Effector memory CD8-positive, alpha-beta T cell (primary cell): ENCODE data around the gene PDE4B.
"Not testable (repeated sequence)": the region's sequence is repeated elsewhere in the genome, so short reads cannot be mapped to it uniquely, and the experiment has no call there.

Experiments
- ATAC-seq: fragments of 150-1000 bp; cut with Tn5 transposase; replicated peaks from 2 replicates; pipeline ENCODE4 v1.10.0; 2021; ENCODE audit warnings: mild to moderate bottlenecking, moderate library complexity
- DNase-seq, 3 experiments: peaks; one replicate each; pipeline ENCODE4 v3.0.0; 2021
- H3K27ac Mint-ChIP-seq, 2 donors: one replicate each; pipeline ENCODE4 v1.8.0; 2022; ENCODE audit warnings: mild to moderate bottlenecking in 2 of 2, mixed read lengths in 2 of 2, moderate library complexity in 2 of 2
- H3K27me3 Mint-ChIP-seq, 2 donors: one replicate each; pipeline ENCODE4 v1.8.0; 2022; ENCODE audit warnings: mixed read lengths in 2 of 2
- H3K36me3 Mint-ChIP-seq: one replicate; pipeline ENCODE4 v1.8.0; 2022; ENCODE audit warnings: mild to moderate bottlenecking, moderate library complexity, mixed read lengths; ENCODE audit not compliant: insufficient read depth
- H3K4me1 Mint-ChIP-seq, 2 donors: one replicate each; pipeline ENCODE4 v1.8.0; 2022; ENCODE audit warnings: low read depth in 2 of 2, mixed read lengths in 2 of 2
- H3K4me3 Mint-ChIP-seq, 2 donors: one replicate each; pipeline ENCODE4 v1.8.0; 2022; ENCODE audit warnings: mild to moderate bottlenecking in 2 of 2, mixed read lengths in 2 of 2, moderate library complexity in 2 of 2
- H3K9me3 Mint-ChIP-seq, 2 donors: one replicate each; pipeline ENCODE4 v1.8.0; 2022; ENCODE audit warnings: mixed read lengths in 2 of 2

PDE4B gene

DNA sequence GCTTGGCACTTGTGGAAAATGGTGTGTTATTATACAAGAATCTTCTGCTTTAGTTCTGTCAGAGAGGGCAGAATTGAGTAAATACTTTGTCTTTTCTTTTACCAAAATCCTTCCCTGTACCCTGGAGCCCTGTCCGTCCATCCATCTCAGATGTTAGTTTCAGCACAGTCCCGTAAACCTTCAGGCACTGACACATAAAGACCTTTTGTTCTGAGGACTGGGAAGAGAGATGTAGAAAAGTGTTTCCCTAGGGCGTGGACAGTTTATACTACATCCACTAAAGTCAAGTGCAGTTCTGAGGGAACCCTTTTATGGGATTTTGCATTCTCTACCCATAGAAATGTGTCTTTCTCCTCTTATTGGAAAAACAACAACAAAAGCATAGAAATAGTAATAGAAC lies 162.4 kb downstream of the PDE4B start:
- no peak overlapping the region for H3K27ac Mint-ChIP-seq
- H3K9me3 Mint-ChIP-seq = no peaks in the 10 kb centered on the region
- ATAC-seq = no peak
- peaks cover 0 to 7% of the 10 kb centered on the region in 2 donors for H3K27me3 Mint-ChIP-seq
- no peak overlapping the region for H3K4me3 Mint-ChIP-seq
- H3K36me3 Mint-ChIP-seq = no peaks in the 10 kb centered on the region
- DNase-seq = no peak
- H3K4me1 Mint-ChIP-seq = no peaks in the 10 kb centered on the region

DNA sequence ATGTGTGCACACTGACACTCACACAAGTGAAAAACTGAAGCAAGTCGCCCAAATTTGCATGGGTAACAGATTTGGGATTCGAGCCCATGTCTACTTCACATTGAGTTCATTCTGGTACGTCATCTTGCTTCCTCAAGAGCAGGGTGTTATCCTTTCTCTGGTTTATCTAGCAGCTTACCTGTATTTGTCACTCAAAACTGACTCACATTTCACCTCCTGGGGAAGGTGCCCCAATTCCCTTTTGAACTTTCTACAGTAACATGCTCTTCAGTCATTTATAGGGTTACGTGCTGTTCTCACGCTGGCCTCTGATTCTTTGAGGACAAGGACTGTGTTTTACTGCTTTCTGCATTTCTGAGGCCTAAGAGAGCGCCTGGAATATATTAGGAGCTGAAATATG lies 162.8 kb downstream of the PDE4B start:
- Mint-ChIP-seq H3K27me3 (peaks cover 0 to 3% of the 10 kb centered on the region in 2 donors), H3K27ac (peak overlapping the region in 1 of 2 donors; percentile 27), H3K4me1 (no peaks in the 10 kb centered on the region), H3K9me3 (no peaks in the 10 kb centered on the region), H3K36me3 (no peaks in the 10 kb centered on the region), H3K4me3 (no peak overlapping the region)
- ATAC-seq (no peak), DNase-seq (no peak)

DNA sequence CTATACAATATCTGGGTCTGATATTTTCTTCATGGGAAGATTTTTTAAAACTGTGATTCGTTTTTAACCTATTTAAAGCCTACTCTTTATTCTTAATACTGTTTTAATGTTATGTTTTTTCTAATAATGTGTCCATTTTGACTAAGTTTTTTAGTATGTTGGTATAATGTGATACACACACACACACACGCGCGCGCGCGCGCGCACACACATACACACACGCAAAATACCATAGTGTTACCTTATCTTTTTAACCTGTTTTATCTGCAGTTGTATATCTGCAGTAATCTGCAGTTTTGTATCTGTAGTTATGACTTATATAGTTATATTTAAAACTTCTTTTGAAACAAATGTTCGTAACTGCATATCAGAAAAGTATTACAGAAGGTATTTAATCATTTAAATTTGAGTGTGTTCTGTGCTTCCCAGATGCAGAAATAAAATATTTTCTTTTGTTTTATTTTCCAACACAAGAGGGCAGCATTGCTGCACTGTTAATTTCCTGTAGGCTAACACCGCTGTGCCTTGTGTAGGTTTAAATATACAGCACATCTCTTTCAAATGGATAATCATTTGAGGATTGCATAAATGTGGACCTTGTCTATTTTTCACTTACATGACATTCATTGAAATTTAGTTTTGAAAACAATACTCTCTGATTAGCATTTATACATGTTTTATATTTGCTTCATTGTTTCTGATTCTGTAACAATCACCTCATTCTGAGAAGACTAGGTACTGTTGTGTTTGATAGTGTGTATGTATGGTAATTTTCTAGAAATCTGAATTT lies 166.1 kb downstream of the PDE4B start:
- no peaks in the 10 kb centered on the region for H3K36me3 Mint-ChIP-seq
- no peak overlapping the region for H3K4me3 Mint-ChIP-seq
- no peak overlapping the region for H3K27ac Mint-ChIP-seq
- H3K9me3 Mint-ChIP-seq = no peaks in the 10 kb centered on the region
- peak; percentile 19 to 28 (median 21) for DNase-seq
- no peaks in the 10 kb centered on the region for H3K4me1 Mint-ChIP-seq
- H3K27me3 Mint-ChIP-seq = no peaks in the 10 kb centered on the region
- peak; percentile 69 for ATAC-seq

DNA sequence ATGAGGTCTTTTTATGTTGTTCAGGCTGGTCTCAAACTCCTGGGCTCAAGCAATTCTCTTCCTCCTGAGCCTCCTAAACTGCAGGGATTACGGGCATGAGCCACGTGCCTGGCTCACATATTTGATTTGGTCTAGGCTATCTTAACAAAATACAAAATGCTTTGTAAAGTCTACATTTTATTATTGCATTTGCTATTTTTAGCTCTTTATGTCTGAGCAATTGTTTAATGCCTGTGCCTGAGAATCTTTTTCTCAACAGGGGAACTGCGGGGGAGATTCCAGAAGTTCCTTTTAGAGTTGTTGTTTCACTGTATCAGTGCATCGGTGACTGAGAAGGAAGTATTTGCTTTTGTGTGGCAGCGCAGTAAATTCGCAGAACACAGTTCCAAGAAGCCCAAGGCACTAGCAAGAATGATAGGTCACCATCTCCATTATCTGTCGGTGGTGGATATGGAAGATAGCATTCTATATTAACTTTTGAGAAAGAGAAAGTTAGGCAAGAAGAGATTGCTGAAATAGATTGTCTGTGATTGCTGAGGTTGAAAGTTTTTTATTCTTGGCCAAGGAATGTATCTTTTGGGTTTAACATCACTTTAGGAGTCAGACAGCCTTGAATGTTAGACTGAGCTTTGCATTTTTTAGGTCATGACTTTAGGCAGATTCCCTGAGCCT lies 167.3 kb downstream of the PDE4B start:
- H3K4me1 Mint-ChIP-seq = no peaks in the 10 kb centered on the region
- H3K36me3 Mint-ChIP-seq = no peaks in the 10 kb centered on the region
- DNase-seq (no peak), ATAC-seq (no peak)
- no peaks in the 10 kb centered on the region for H3K9me3 Mint-ChIP-seq
- no peak overlapping the region for H3K27ac Mint-ChIP-seq
- no peaks in the 10 kb centered on the region for H3K27me3 Mint-ChIP-seq
- H3K4me3 Mint-ChIP-seq = no peak overlapping the region

- H3K36me3 Mint-ChIP-seq = no peaks in the 10 kb centered on the region
- no peaks in the 10 kb centered on the region for H3K9me3 Mint-ChIP-seq
- ATAC-seq (no peak), DNase-seq (no peak)
- no peak overlapping the region for H3K27ac Mint-ChIP-seq
- peaks cover 17 to 18% of the 10 kb centered on the region in 2 donors for H3K27me3 Mint-ChIP-seq
- H3K4me3 Mint-ChIP-seq = no peak overlapping the region
- H3K4me1 Mint-ChIP-seq = no peaks in the 10 kb centered on the region
Measured at GRCh38 chr1:65963156-65963888, 170.6 kb downstream of the PDE4B start.

- DNase-seq (no peak), ATAC-seq (no peak)
- H3K9me3 Mint-ChIP-seq = no peaks in the 10 kb centered on the region
- H3K27ac Mint-ChIP-seq = no peak overlapping the region
- peaks cover 17 to 18% of the 10 kb centered on the region in 2 donors for H3K27me3 Mint-ChIP-seq
- H3K4me3 Mint-ChIP-seq = no peak overlapping the region
- no peaks in the 10 kb centered on the region for H3K4me1 Mint-ChIP-seq
- H3K36me3 Mint-ChIP-seq = no peaks in the 10 kb centered on the region
Measured at GRCh38 chr1:65964123-65964522, 171.4 kb downstream of the PDE4B start.

- ATAC-seq (no peak), DNase-seq (no peak)
- Mint-ChIP-seq H3K4me1 (no peaks in the 10 kb centered on the region), H3K27ac (no peak overlapping the region), H3K4me3 (no peak overlapping the region), H3K27me3 (peaks cover 17 to 21% of the 10 kb centered on the region in 2 donors), H3K9me3 (no peaks in the 10 kb centered on the region), H3K36me3 (no peaks in the 10 kb centered on the region)
Measured at GRCh38 chr1:65965112-65965996, 172.7 kb downstream of the PDE4B start.

DNA sequence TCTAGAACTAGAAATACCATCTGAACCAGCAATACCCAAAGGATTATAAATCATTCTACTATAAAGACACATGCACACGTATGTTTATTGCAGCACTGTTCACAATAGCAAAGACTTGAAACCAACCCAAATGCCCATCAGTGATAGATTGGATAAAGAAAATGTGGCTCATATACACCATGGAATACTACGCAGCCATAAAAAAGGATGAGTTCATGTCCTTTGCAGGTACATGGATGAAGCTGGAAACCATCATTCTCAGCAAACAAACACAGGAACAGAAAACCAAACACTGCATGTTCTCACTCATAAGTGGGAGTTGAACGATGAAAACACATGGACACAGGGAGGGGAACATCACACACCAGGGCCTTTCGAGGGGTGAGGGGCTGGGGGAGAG lies 174.8 kb downstream of the PDE4B start:
- not testable (repeated sequence) for H3K4me1 Mint-ChIP-seq, H3K36me3 Mint-ChIP-seq, DNase-seq, ATAC-seq, H3K4me3 Mint-ChIP-seq, H3K27ac Mint-ChIP-seq, H3K9me3 Mint-ChIP-seq
- peaks cover 28 to 38% of the 10 kb centered on the region in 2 donors for H3K27me3 Mint-ChIP-seq

DNA sequence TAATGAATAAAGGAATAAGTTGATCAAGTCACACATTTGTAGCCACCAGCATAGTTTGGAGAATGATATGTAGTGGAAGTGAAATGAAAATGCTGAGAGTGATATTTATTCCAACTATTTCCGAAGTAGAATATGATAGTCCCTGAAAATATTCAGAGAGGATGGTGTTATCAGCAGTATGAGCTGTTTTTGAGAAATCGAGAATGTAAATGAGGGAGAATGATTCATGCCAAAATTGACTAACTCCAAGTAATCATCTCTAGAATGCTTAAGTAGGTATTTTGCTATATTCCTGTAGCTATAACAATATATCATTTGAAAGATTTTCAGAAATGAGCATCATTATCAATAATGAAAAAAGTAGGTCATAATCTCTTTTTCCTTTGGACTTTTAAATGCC lies 178.9 kb downstream of the PDE4B start:
- no peaks in the 10 kb centered on the region for H3K4me1 Mint-ChIP-seq
- H3K4me3 Mint-ChIP-seq = no peak overlapping the region
- DNase-seq (no peak), ATAC-seq (no peak)
- H3K27ac Mint-ChIP-seq = no peak overlapping the region
- no peaks in the 10 kb centered on the region for H3K36me3 Mint-ChIP-seq
- H3K9me3 Mint-ChIP-seq = peaks cover 6 to 18% of the 10 kb centered on the region in 2 donors
- peaks cover 21 to 40% of the 10 kb centered on the region in 2 donors for H3K27me3 Mint-ChIP-seq

GRCh38 chr1:65975708-65976107 lies 183.0 kb downstream of the PDE4B start:
- peaks cover 6 to 20% of the 10 kb centered on the region in 2 donors for H3K9me3 Mint-ChIP-seq
- H3K4me1 Mint-ChIP-seq = no peaks in the 10 kb centered on the region
- no peak for DNase-seq
- H3K27ac Mint-ChIP-seq = no peak overlapping the region
- ATAC-seq = no peak
- peaks cover 27 to 46% of the 10 kb centered on the region in 2 donors for H3K27me3 Mint-ChIP-seq
- no peaks in the 10 kb centered on the region for H3K36me3 Mint-ChIP-seq
- no peak overlapping the region for H3K4me3 Mint-ChIP-seq

GRCh38 chr1:65979136-65980044 lies 186.7 kb downstream of the PDE4B start:
- Mint-ChIP-seq H3K4me1 (no peaks in the 10 kb centered on the region), H3K27ac (no peak overlapping the region), H3K36me3 (no peaks in the 10 kb centered on the region), H3K9me3 (peaks cover 6 to 19% of the 10 kb centered on the region in 2 donors), H3K4me3 (no peak overlapping the region), H3K27me3 (peaks cover 44 to 56% of the 10 kb centered on the region in 2 donors)
- DNase-seq (no peak), ATAC-seq (no peak)

GRCh38 chr1:65980237-65980636 lies 187.5 kb downstream of the PDE4B start:
- DNase-seq = no peak
- H3K9me3 Mint-ChIP-seq = peaks cover 2 to 10% of the 10 kb centered on the region in 2 donors
- no peak for ATAC-seq

More at GRCh38 chr1:65980237-65980636, 187.5 kb downstream of the PDE4B start:
- Mint-ChIP-seq H3K36me3 (no peaks in the 10 kb centered on the region), H3K27me3 (peaks cover 45 to 50% of the 10 kb centered on the region in 2 donors), H3K4me1 (no peaks in the 10 kb centered on the region), H3K4me3 (no peak overlapping the region), H3K27ac (no peak overlapping the region)
